ENCODE results near the gene PRKN.
"Not testable (repeated sequence)": the region's sequence is repeated elsewhere in the genome, so short reads cannot be mapped to it uniquely, and the experiment has no call there.

Gene PRKN

GRCh38 chr6:161941565-161941964 is 786.0 kb downstream of the PRKN start:
- peak; percentile 22 for DNase-seq

DNA sequence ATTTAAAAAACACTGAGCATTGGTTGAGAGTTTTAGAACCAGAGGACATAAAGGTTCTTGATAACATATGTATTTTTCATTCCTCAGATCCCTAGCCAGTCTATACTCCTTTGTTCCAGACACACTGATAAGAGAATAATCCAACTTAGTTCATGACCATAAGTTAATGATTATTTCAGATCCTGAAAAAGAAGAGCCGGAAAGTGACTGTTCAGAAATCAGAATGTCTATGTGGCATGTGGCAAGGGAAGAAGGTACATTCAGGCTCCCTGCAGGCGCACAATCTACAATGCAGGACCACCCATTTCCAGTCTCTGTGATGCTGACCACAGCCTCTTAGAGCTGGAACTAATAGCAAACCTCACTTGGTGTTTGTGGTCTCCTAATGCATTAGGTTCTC is 787.0 kb downstream of the PRKN start:
- DNase-seq, result no peak

GRCh38 chr6:161926324-161926723 is 801.2 kb downstream of the PRKN start:
- no peak for DNase-seq

DNA sequence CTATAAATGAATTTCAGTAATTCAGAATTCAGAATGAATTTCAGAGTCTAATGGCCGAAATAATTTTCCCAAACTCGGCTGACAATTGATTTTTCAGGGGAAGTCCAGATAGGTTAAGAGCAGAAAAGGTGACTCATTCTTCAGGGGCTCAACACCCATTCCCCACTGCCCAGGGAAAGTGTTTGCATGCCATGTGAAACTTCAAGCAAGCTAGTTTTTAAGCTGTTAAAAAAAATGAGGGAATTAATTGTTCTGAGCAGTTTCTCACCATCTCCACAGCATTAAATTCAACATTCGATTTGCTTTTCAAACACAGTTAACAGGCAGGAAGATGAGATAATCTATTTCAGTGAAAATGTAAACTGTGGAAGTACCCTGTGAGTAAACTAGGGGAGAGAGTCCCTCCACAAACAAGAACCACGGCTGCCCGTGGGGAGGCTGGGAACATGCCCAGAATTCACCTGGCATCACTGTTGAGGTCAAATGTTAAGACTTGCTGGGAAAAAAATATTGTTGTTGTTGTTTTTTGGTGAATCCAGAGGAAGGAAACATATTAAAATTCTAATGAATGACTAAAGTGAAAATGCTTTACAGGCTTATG is 803.0 kb downstream of the PRKN start:
- DNase-seq, result peak; percentile 45

- DNase-seq, result peak; percentile 97
Measured at GRCh38 chr6:161922631-161923119, 804.9 kb downstream of the PRKN start.

GRCh38 chr6:161921602-161922395 is 805.8 kb downstream of the PRKN start:
- peak; percentile 90 for DNase-seq

- peak; percentile 41 for DNase-seq
Measured at GRCh38 chr6:161919691-161920090, 807.9 kb downstream of the PRKN start.

DNA sequence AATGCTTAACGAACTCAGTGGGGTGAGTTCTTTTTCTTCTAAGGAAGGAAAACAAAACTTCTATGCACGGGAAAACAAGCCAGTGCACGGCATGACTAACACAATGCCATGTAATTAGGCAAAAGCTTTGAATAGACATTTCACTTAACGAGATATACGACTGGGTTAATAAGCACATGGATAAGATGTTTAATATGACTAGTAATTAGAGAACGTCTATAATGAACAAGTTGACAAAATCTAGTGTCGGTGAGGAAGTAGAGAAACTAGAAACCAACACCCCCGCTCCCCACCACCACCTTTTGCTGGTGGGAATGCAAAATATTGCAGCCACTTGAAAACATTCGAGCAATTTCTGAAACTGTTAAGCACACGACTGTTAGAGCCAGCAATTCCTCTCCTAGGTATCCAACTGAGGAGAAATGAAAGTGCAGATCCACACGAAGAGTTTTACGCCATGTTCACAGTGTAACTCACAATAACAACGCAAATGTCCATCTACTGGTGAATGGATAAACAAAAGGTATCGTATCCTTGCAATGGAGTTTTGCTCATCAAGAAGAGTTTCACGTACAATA is 808.8 kb downstream of the PRKN start:
- DNase-seq, result peak; percentile 97

GRCh38 chr6:161918109-161918531 is 809.4 kb downstream of the PRKN start:
- DNase-seq, result peak; percentile 98

- peak; percentile 97 for DNase-seq
Measured at GRCh38 chr6:161917645-161918044, 809.9 kb downstream of the PRKN start.

DNA sequence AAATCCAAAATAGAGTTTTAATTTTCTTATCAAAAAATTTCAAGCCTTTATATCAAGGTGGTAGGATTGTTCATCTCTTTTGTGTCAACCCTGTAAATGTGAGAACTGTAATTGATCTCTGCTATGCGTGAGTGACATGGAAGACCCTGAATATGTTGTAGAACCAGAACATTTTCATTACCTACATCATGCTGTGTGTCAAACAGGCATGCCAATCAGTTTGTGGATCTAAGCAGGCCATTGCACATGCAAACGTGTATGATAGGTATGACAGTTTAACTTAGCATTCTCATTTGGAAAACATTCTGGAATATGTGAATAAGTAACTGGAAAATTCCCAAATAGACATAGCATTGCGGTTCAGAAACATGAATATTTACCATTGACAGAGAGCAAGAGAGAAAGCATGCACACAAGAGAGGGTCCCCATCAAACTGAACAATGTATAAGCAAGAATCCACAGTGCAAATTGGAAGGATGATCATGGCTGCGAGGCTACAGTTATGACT is 812.1 kb downstream of the PRKN start:
- DNase-seq, result no peak

GRCh38 chr6:161908872-161909271 is 818.7 kb downstream of the PRKN start:
- no peak for DNase-seq

DNA sequence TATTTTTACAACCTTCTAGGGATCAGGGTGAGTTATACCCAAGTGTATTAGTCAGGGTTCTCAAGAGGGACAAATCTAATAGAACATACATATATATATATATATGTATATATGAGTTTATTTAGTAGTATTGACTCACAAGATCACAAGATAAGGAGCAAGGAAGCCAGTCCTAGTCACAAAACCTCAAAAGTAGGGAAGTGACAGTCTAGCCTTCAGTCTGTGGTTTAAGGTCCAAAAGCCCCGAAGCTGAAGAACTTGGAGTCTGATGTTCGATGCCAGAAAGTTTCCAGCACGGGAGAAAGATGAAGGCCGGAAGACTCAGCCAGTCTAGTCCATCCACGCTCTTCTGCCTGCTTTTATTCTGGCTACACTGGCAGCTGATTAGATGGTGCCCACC is 821.0 kb downstream of the PRKN start:
- DNase-seq, result no peak

GRCh38 chr6:161903584-161904212 is 823.9 kb downstream of the PRKN start:
- no peak for DNase-seq

- no peak for DNase-seq
Measured at GRCh38 chr6:161901740-161902426, 825.7 kb downstream of the PRKN start.

- peak; percentile 42 for DNase-seq
Measured at GRCh38 chr6:161894436-161894835, 833.1 kb downstream of the PRKN start.

GRCh38 chr6:161891542-161891941 is 836.0 kb downstream of the PRKN start:
- peak; percentile 99 for DNase-seq

DNA sequence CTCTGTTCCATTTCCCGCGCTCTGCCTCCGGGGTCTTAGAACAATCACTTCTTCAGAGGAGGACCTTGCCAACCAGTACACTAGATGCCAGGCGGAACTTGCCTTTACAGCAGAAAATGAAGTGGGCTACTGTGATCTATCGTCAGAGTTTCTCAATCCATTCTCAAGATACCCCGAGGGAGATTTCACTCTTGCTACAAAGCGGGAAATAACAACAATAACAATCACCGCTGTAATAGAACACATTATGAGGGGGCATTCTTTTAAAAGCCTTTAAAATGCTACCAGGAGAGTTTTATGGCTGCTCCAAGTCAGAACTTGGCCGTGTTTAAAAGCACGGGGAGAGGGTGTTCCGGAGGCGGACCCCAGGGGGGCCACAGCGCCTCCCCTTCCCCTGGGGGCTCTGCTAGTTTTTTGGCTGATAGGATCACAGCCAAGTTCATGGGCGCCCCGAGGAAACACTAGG is 836.7 kb downstream of the PRKN start:
- peak; percentile 87 for DNase-seq

DNA sequence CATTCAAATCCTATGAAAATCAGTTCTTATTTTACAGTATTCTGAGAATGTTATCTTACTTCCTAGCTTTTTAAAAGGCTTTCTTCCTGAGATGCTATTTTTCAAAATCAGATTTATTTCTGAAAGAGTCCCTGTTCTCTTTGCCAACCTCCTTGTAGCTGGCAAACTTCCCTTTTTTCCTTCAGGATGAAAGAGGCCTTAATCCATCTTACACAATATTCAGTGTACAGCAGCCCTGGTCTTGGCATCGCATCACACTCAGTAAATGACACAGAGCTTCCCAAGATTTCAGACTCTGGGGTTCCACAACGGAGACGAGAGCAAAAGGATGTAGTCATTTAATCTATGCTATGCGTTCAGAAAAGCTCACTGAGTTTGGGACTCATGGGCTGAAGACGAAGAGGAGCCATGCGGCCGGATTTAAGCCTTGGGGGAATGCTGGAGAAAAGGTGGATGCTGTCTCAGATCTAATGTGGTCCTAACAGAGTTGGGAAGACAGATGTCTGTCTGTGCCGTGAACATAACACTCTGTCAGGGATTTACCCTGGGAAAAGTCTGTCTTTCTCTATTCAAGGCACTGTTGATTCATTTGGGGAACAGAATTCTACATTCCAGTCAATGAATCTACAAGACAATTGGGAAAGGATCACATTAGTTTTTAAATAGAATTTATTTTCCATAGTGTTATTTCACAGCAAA is 837.3 kb downstream of the PRKN start:
- DNase-seq, result peak; percentile 45

- DNase-seq, result no peak
Measured at GRCh38 chr6:161889324-161889723, 838.2 kb downstream of the PRKN start.

DNA sequence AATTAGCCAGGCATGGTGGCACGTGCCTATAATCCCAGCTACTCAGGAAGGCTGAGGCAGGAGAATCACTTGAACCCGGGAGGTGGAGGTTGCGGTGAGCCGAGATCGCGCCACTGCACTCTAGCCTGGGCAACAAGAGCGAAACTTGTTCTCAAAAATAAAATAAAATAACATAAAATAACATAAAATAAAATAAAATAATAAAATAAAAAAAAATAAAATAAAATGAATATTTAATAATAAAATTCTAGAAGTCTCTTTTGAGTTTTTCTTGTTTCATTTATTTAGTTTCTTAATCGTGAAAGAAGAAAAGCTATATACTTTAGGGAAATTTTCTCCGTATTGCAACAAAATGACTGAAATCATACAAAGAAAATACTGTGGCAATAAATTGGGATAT is 841.0 kb downstream of the PRKN start:
- not testable (repeated sequence) for DNase-seq

GRCh38 chr6:161884782-161885181 is 842.8 kb downstream of the PRKN start:
- no peak for DNase-seq

All from NCI-H69 (cell line).